CD14-positive monocyte (primary cell): Measurements from ENCODE around the gene ROBO2. TPM values are rescaled to one million over a fixed set of nuclear protein-coding genes. Genes with fewer than 3 reads are reported as not detected.

Source experiments
- DNase-seq, 3 donors: peaks; one replicate each; pipeline ENCODE4 v3.0.0-alpha.2; 2011 to 2022
- H2AFZ ChIP-seq: 2 replicates; pipeline ENCODE4 v1.6.0; 2012; ENCODE audit warnings: mild to moderate bottlenecking, low read depth, low read length, inconsistent platforms; ENCODE audit not compliant: insufficient read depth, poor library complexity, severe bottlenecking
- H3K27ac ChIP-seq, 2 donors: 1 replicate in 1 of 2; 2 replicates in 1 of 2; pipeline ENCODE4 v1.5.1; 2012 to 2013; ENCODE audit warnings: low read length in 2 of 2, control low read depth in 1 of 2, inconsistent platforms in 1 of 2, low read depth in 1 of 2, mild to moderate bottlenecking in 1 of 2
- H3K27me3 ChIP-seq, 2 donors: one replicate each; pipeline versions ENCODE4 v1.6.0 to v1.6.1; 2011 to 2013; ENCODE audit warnings: low read length in 2 of 2; ENCODE audit not compliant: control insufficient read depth in 2 of 2, insufficient read depth in 2 of 2
- H3K36me3 ChIP-seq, 2 donors: replicated peaks in 1 of 2; 1 replicate in 1 of 2; 2 replicates in 1 of 2; pipeline versions ENCODE4 v1.5.1 to v1.6.1; 2012 to 2013; ENCODE audit warnings: low read length in 2 of 2, control low read depth in 1 of 2, inconsistent platforms in 1 of 2, mild to moderate bottlenecking in 1 of 2; ENCODE audit not compliant: insufficient read depth in 2 of 2, control insufficient read depth in 1 of 2
- H3K4me1 ChIP-seq, 2 donors: 1 replicate in 1 of 2; 2 replicates in 1 of 2; pipeline versions ENCODE4 v1.5.1 to v1.6.1; 2012 to 2013; ENCODE audit warnings: low read length in 2 of 2, control low read depth in 1 of 2, inconsistent platforms in 1 of 2, mild to moderate bottlenecking in 1 of 2, moderate library complexity in 1 of 2; ENCODE audit not compliant: insufficient read depth in 2 of 2, control insufficient read depth in 1 of 2
- H3K4me2 ChIP-seq: replicated peaks from 2 replicates; pipeline ENCODE3; 2012; ENCODE audit warnings: low read length, moderate library complexity, mild to moderate bottlenecking; ENCODE audit not compliant: poor library complexity, severe bottlenecking; ENCODE audit errors: extremely low read depth
- H3K4me3 ChIP-seq, 3 experiments: fragments of 200-600 bp in 1 of 3; sonication (generic) in 1 of 3; replicated peaks in 1 of 3; 1 replicate in 2 of 3; 2 replicates in 1 of 3; pipeline ENCODE4 v1.5.1; 2011 to 2013; ENCODE audit warnings: low read length in 3 of 3, mild to moderate bottlenecking in 3 of 3, control low read depth in 2 of 3, low read depth in 2 of 3, inconsistent platforms in 1 of 3, moderate library complexity in 1 of 3
- H3K79me2 ChIP-seq: 2 replicates; pipeline ENCODE4 v1.6.0; 2012; ENCODE audit warnings: mild to moderate bottlenecking, control low read depth, inconsistent platforms, low read length, moderate library complexity; ENCODE audit not compliant: insufficient read depth
- H3K9ac ChIP-seq: 2 replicates; pipeline ENCODE4 v1.6.0; 2017; ENCODE audit warnings: low read length, mild to moderate bottlenecking; ENCODE audit not compliant: insufficient read depth, poor library complexity, severe bottlenecking
- H3K9me3 ChIP-seq, 2 donors: replicated peaks in 1 of 2; 1 replicate in 1 of 2; 2 replicates in 1 of 2; pipeline versions ENCODE4 v1.5.1 to v1.6.1; 2012 to 2013; ENCODE audit warnings: low read length in 2 of 2, control low read depth in 1 of 2; ENCODE audit not compliant: control insufficient read depth in 1 of 2, insufficient read depth in 1 of 2
- H4K20me1 ChIP-seq: 2 replicates; pipeline ENCODE4 v1.6.0; 2012; ENCODE audit warnings: mild to moderate bottlenecking, low read length, control low read depth, moderate library complexity; ENCODE audit not compliant: insufficient read depth
- H3K27ac Mint-ChIP-seq, 7 donors: one replicate each; pipeline ENCODE4 v1.8.0; 2020; ENCODE audit warnings: mild to moderate bottlenecking in 7 of 7, mixed read lengths in 7 of 7, moderate library complexity in 6 of 7, inconsistent platforms in 2 of 7
- H3K27me3 Mint-ChIP-seq, 3 donors: one replicate each; pipeline ENCODE4 v1.8.0; 2021 to 2022; ENCODE audit warnings: low read depth in 3 of 3, mild to moderate bottlenecking in 3 of 3, mixed read lengths in 3 of 3, moderate library complexity in 3 of 3, inconsistent platforms in 1 of 3
- H3K36me3 Mint-ChIP-seq, 2 donors: one replicate each; pipeline ENCODE4 v1.8.0; 2020; ENCODE audit warnings: mixed read lengths in 2 of 2, inconsistent platforms in 1 of 2, mild to moderate bottlenecking in 1 of 2
- H3K4me1 Mint-ChIP-seq: one replicate; pipeline ENCODE4 v1.8.0; 2020; ENCODE audit warnings: mild to moderate bottlenecking, mixed read lengths
- H3K4me3 Mint-ChIP-seq, 2 donors: one replicate each; pipeline ENCODE4 v1.8.0; 2020; ENCODE audit warnings: mild to moderate bottlenecking in 2 of 2, mixed read lengths in 2 of 2, moderate library complexity in 1 of 2
- H3K9me3 Mint-ChIP-seq, 7 donors: one replicate each; pipeline ENCODE4 v1.8.0; 2020 to 2022; ENCODE audit warnings: mixed read lengths in 7 of 7, mild to moderate bottlenecking in 6 of 7, moderate library complexity in 6 of 7, inconsistent platforms in 2 of 7
- WGBS: methylation state at CpG from one replicate; pipeline ENCODE4 v1.1.5; 2013; ENCODE audit warnings: missing lambda C conversion rate; ENCODE audit not compliant: insufficient coverage; 5-methylcytosine and 5-hydroxymethylcytosine counted together
- intact Hi-C, 2 donors: fragments of 100-400 bp; cut with micrococcal nuclease; formaldehyde crosslinking; loops; one replicate each; pipeline versions ENCODE4 v1.15.0 to v1.15.1; 2023
- polyA plus RNA-seq, 3 donors: library from polyadenylated mRNA; depleted of rRNA in 1 of 3; unstranded in 2 of 3; stranded (reverse) in 1 of 3; fragments of 300-500 nt in 2 of 3; fragments of >200 nt in 1 of 3; fragmentation: Illumina TruSeq in 2 of 3; gene quantifications; 1 replicate in 2 of 3; 2 replicates in 1 of 3; pipeline ENCODE4 v1.2.3, GENCODE V29; 2012 to 2021
- TF ChIP-seq, protein P1 (sequence below): fragments of 200-600 bp; IDR thresholded peaks from one replicate; pipeline ENCODE4 v1.8.0; 2022; ENCODE audit warnings: antibody characterized with exemption, mild to moderate bottlenecking

The ROBO2 gene
- polyA plus RNA-seq, 3 donors: not detected

GRCh38 chr3:77059354-77059753 lies 19.5 kb downstream of the ROBO2 start:
- peaks cover 0 to 1% (median 0%) of the 10 kb centered on the region in 3 donors for H3K27me3 Mint-ChIP-seq
- WGBS: 67% methylated on average over 1 of the region's 1 CpG
- H3K4me3 Mint-ChIP-seq: no peak overlapping the region
- Histone ChIP-seq H2AFZ (no peak overlapping the region), H3K9me3 (no peaks in the 10 kb centered on the region), H3K4me1 (no peaks in the 10 kb centered on the region), H3K4me2 (no peak overlapping the region), H3K79me2 (no peaks in the 10 kb centered on the region), H3K27me3 (no peaks in the 10 kb centered on the region), H4K20me1 (no peaks in the 10 kb centered on the region), H3K9ac (no peak overlapping the region), H3K27ac (no peak overlapping the region), H3K36me3 (no peaks in the 10 kb centered on the region), H3K4me3 (no peak overlapping the region)
- intact Hi-C loops: no loop called here
- no peaks in the 10 kb centered on the region for H3K36me3 Mint-ChIP-seq
- H3K27ac Mint-ChIP-seq: no peak overlapping the region
- H3K9me3 Mint-ChIP-seq: peaks cover 0 to 10% (median 5%) of the 10 kb centered on the region in 7 donors
- H3K4me1 Mint-ChIP-seq: no peaks in the 10 kb centered on the region
- no peak for DNase-seq
- TF ChIP-seq, protein P1, sequence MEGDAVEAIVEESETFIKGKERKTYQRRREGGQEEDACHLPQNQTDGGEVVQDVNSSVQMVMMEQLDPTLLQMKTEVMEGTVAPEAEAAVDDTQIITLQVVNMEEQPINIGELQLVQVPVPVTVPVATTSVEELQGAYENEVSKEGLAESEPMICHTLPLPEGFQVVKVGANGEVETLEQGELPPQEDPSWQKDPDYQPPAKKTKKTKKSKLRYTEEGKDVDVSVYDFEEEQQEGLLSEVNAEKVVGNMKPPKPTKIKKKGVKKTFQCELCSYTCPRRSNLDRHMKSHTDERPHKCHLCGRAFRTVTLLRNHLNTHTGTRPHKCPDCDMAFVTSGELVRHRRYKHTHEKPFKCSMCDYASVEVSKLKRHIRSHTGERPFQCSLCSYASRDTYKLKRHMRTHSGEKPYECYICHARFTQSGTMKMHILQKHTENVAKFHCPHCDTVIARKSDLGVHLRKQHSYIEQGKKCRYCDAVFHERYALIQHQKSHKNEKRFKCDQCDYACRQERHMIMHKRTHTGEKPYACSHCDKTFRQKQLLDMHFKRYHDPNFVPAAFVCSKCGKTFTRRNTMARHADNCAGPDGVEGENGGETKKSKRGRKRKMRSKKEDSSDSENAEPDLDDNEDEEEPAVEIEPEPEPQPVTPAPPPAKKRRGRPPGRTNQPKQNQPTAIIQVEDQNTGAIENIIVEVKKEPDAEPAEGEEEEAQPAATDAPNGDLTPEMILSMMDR: no peak

- Histone ChIP-seq H3K4me3 (no peak overlapping the region), H3K4me1 (no peaks in the 10 kb centered on the region), H3K4me2 (no peak overlapping the region), H3K9ac (no peak overlapping the region), H3K79me2 (no peaks in the 10 kb centered on the region), H3K27me3 (no peaks in the 10 kb centered on the region), H2AFZ (no peak overlapping the region), H3K36me3 (no peaks in the 10 kb centered on the region), H4K20me1 (no peaks in the 10 kb centered on the region), H3K9me3 (no peaks in the 10 kb centered on the region), H3K27ac (no peak overlapping the region)
- Mint-ChIP-seq H3K9me3 (peaks cover 0 to 10% (median 5%) of the 10 kb centered on the region in 7 donors), H3K36me3 (no peaks in the 10 kb centered on the region), H3K27me3 (peaks cover 0 to 1% (median 0%) of the 10 kb centered on the region in 3 donors), H3K4me3 (no peak overlapping the region), H3K4me1 (no peaks in the 10 kb centered on the region), H3K27ac (no peak overlapping the region)
- TF ChIP-seq, protein P1: no peak
- WGBS: no CpG with 5 or more reads among the region's 5 CpGs
- intact Hi-C loops: no loop called here
- DNase-seq: no peak
These were observed 23.5 kb downstream of the ROBO2 start for GRCh38 chr3:77063423-77063822.
